ENCODE data around the gene INSYN2A. TPM values are rescaled to one million over a fixed set of nuclear protein-coding genes. Genes with fewer than 3 reads are reported as not detected.

The INSYN2A gene
- total RNA-seq, 1 experiment from 2014 or later: not detected

DNA sequence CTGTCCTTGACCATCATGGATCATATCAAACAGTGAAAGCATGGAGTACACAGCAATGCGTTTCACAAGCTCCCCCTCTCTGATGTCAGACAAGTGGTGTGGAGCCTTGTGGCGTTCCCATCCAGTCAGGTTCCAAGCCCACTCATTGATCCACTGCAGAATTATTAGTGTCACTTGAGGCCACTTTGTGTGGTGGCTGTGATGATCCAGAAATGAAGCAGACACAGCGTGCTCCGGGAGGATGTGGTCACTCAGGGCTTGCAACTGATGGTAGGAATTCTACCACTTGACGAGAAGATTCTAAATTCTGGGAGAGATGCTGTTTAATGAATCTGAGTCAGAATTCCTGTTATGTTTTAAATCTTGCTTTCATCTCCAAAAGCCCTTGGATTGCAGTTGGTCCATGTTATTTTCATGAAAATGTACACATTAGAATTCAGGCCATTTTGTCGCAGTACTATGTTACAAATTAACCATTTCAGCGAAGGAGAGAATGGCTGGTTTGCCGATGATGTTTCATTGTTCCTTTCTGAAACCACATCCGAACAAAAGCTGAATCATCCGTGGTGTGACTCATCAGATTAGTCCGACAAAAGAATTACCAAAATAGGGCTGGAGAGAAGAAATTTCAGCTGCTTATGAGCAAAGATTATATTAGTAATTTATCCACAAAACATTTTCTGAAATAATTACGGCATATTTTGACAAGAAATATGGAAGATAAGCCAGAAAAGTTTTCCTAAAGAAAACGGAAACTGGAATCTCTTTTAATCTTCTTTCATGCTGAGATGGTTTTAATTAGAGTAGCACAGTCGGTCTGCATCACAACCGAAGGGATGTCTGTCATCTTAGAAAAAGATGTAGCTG is 48.1 kb downstream of the INSYN2A start:
- TF ChIP-seq EZH2 (IDR thresholded peaks at IDR 0.05; ENCODE audit: borderline replicate concordance, low read depth, low read length, poor library complexity, severe bottlenecking): no peak
- TF ChIP-seq, protein P1, sequence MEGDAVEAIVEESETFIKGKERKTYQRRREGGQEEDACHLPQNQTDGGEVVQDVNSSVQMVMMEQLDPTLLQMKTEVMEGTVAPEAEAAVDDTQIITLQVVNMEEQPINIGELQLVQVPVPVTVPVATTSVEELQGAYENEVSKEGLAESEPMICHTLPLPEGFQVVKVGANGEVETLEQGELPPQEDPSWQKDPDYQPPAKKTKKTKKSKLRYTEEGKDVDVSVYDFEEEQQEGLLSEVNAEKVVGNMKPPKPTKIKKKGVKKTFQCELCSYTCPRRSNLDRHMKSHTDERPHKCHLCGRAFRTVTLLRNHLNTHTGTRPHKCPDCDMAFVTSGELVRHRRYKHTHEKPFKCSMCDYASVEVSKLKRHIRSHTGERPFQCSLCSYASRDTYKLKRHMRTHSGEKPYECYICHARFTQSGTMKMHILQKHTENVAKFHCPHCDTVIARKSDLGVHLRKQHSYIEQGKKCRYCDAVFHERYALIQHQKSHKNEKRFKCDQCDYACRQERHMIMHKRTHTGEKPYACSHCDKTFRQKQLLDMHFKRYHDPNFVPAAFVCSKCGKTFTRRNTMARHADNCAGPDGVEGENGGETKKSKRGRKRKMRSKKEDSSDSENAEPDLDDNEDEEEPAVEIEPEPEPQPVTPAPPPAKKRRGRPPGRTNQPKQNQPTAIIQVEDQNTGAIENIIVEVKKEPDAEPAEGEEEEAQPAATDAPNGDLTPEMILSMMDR (conservative IDR thresholded peaks at IDR 0.05; ENCODE audit: low read depth, low read length): no peak
- POLR2A ChIA-PET (ENCODE audit: low non-redundant PET): no interaction called here
- H3K27ac ChIP-seq (ENCODE audit: low read depth, low read length, poor library complexity, severe bottlenecking): no peak overlapping the region
- H3K36me3 ChIP-seq (ENCODE audit: insufficient read depth, low read length, poor library complexity, severe bottlenecking): no peaks in the 10 kb centered on the region
- H3K4me1 ChIP-seq (ENCODE audit: insufficient read depth, low read length, poor library complexity, severe bottlenecking): peaks cover 13% of the 10 kb centered on the region
- CTCF ChIA-PET: no interaction called here
- intact Hi-C loops (cut with micrococcal nuclease; ENCODE audit: unreplicated experiment): no loop called here
- H3K4me3 ChIP-seq (ENCODE audit: low read depth, low read length, poor library complexity, severe bottlenecking): no peak overlapping the region
- no peaks in the 10 kb centered on the region for H3K27me3 ChIP-seq (replicated peaks; ENCODE audit: insufficient read depth, low read depth, low read length, poor library complexity)
- H3K9me3 ChIP-seq (ENCODE audit: low read depth, low read length, poor library complexity, severe bottlenecking): no peaks in the 10 kb centered on the region
- BruUV-seq (replicated peaks): TSS peak; percentile 40
- peak; percentile 80 for DNase-seq (ENCODE audit: low spot score)

DNA sequence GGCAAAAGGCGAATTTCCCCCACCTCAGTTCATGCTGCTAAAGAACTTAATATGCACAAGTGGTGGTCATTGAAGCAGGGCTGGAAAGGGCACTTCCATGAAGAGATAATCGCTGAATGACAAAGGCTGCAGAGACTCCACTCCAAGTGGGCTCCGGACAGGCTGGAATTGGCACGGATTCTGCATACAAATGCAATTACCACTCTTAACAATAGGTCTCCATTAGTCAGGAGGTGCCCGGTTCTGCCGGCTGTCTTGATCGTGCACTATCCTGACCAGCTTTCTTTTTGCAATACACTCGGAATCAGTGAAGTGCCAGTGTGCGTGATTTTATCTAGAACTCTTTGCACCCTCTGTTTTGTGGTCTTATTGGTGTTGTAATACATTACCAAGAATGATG is 49.7 kb downstream of the INSYN2A start:
- Histone ChIP-seq H3K27me3 (replicated peaks; ENCODE audit: insufficient read depth, low read depth, low read length, poor library complexity) (no peaks in the 10 kb centered on the region), H3K36me3 (ENCODE audit: insufficient read depth, low read length, poor library complexity, severe bottlenecking) (no peaks in the 10 kb centered on the region), H3K4me1 (ENCODE audit: insufficient read depth, low read length, poor library complexity, severe bottlenecking) (peaks cover 13% of the 10 kb centered on the region), H3K27ac (ENCODE audit: low read depth, low read length, poor library complexity, severe bottlenecking) (no peak overlapping the region), H3K9me3 (ENCODE audit: low read depth, low read length, poor library complexity, severe bottlenecking) (no peaks in the 10 kb centered on the region), H3K4me3 (ENCODE audit: low read depth, low read length, poor library complexity, severe bottlenecking) (no peak overlapping the region)
- CTCF ChIA-PET: no interaction called here
- POLR2A ChIA-PET (ENCODE audit: low non-redundant PET): no interaction called here
- no peak for TF ChIP-seq EZH2 (IDR thresholded peaks at IDR 0.05; ENCODE audit: borderline replicate concordance, low read depth, low read length, poor library complexity, severe bottlenecking)
- TF ChIP-seq, protein P1 (conservative IDR thresholded peaks at IDR 0.05; ENCODE audit: low read depth, low read length): no peak
- no TSS peak for BruUV-seq (replicated peaks)
- no peak for DNase-seq (ENCODE audit: low spot score)
- intact Hi-C loops (cut with micrococcal nuclease; ENCODE audit: unreplicated experiment): no loop called here
